ENCODE results near the gene TPSD1. TPM values are rescaled to one million over a fixed set of nuclear protein-coding genes. Genes with fewer than 3 reads are reported as not detected.
"Not testable (repeated sequence)": the region's sequence is repeated elsewhere in the genome, so short reads cannot be mapped to it uniquely, and the experiment has no call there.

TPSD1 gene
- polyA plus RNA-seq, 1 experiment, result not detected

DNA sequence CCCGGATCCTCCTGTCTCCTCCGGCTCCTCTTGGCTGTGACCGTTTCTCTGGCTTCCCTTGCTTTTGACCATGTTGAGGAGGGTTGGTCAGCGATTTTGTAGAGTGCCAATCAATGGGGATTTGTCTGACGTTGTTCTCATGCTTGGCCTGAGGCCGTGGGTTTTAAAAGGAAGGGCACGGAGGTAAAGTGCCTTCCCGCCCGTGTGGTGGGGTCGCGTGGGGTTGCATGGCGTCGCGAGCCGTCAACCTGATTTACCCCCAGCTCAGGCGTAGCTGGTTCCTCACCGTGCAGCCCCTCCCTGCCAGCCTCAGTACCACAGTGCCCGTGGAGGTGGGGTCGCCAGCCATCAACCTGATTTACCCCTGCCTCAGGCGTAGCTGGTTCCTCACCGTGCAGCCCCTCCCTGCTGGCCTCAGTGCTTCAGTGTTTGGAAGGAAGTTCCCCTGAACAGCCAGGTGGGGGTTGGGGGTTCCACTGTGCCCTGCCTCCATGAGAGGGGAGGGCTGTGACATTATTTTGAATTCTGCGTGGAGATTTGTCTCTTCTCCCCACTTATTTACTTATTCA, 10.3 kb upstream of the TPSD1 start:
- CTCF ChIA-PET, result interaction anchor here (0.8 kb wide), 1 partner anchor 26 kb away, joined by 3 read pairs; no protein-coding TSS in a partner anchor
- no peaks in the 10 kb centered on the region for H3K27me3 ChIP-seq (ENCODE audit: control insufficient read depth, insufficient read depth, low read length)
- TF ChIP-seq, protein P1, sequence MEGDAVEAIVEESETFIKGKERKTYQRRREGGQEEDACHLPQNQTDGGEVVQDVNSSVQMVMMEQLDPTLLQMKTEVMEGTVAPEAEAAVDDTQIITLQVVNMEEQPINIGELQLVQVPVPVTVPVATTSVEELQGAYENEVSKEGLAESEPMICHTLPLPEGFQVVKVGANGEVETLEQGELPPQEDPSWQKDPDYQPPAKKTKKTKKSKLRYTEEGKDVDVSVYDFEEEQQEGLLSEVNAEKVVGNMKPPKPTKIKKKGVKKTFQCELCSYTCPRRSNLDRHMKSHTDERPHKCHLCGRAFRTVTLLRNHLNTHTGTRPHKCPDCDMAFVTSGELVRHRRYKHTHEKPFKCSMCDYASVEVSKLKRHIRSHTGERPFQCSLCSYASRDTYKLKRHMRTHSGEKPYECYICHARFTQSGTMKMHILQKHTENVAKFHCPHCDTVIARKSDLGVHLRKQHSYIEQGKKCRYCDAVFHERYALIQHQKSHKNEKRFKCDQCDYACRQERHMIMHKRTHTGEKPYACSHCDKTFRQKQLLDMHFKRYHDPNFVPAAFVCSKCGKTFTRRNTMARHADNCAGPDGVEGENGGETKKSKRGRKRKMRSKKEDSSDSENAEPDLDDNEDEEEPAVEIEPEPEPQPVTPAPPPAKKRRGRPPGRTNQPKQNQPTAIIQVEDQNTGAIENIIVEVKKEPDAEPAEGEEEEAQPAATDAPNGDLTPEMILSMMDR (IDR thresholded peaks at IDR 0.05; ENCODE audit: insufficient read depth, low read depth, low read length), result no peak
- DNase-seq (ENCODE audit: low read depth), result no peak
- POLR2A ChIA-PET, result no interaction called here
- no peaks in the 10 kb centered on the region for H3K36me3 ChIP-seq (ENCODE audit: control insufficient read depth, insufficient read depth, low read length)
- no peak overlapping the region for H3K4me3 ChIP-seq (ENCODE audit: low read depth, low read length)

DNA sequence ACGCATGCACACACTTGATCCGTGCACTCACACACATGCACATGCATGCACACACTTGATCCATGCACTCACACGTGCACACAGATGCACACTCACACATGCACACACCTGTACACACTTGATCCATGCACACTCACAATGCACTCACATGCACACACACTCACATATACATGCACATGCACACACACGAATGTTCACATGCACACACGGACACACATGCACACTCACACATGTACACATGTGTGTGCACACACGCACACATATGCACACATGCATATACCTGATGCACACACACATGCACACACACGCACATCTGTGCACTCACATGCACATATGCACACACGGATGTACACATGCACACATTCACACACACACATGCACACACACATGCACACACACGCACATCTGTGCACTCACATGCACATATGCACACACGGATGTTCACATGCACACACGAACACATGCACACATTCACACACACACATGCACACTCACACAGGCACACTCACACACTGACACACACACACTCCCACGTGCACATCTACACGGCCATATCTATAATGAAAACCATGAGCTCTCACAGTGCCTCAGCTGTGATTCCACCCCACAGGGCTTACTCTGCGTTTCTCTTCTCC, 7.8 kb upstream of the TPSD1 start:
- CTCF ChIA-PET, result not testable (repeated sequence)

DNA sequence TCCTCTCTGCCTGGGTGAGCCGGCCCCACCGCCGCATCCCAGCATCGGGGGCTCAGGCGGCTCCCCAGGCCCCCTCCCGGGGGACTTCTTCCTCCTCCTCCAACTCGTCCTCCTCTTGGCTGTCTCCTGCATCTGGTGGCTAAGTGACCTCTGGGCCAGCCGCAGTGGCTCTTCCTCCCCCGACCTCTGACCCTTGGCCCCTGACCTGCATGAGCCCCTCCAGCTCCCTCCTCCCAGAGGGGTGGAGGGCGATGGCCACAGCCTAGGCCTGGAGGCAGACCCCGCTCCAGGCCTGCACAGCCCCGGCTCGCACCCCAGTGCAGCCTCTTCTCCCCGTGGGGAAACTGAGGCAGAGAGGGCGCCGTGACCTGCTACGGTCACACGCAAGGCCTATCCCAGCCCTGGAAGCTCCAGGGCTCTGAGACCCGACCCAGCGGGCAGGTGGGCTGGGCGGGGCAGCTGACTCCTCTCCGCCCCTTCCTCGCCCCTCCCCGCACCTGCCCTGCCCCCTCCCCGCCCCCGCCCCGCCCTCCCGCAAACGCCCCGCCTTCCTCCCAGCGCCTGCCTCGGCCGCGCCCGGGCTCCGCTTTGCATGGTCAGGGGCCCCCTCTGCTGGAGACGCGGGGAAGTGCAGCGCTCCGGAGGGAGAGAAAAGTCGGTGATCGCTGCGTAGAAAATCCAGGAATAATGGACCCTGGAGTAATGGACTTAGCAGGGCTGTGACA, 6.7 kb upstream of the TPSD1 start:
- POLR2A ChIA-PET; H3K36me3 ChIP-seq (ENCODE audit: control insufficient read depth, insufficient read depth, low read length); DNase-seq (ENCODE audit: low read depth); H3K4me3 ChIP-seq (ENCODE audit: low read depth, low read length); CTCF ChIA-PET; H3K27me3 ChIP-seq (ENCODE audit: control insufficient read depth, insufficient read depth, low read length): not testable (repeated sequence)

More for the DNA sequence above, 7.8 kb upstream of the TPSD1 start:
- H3K27me3 ChIP-seq (ENCODE audit: control insufficient read depth, insufficient read depth, low read length); DNase-seq (ENCODE audit: low read depth); H3K4me3 ChIP-seq (ENCODE audit: low read depth, low read length); H3K36me3 ChIP-seq (ENCODE audit: control insufficient read depth, insufficient read depth, low read length); POLR2A ChIA-PET: not testable (repeated sequence)

DNA sequence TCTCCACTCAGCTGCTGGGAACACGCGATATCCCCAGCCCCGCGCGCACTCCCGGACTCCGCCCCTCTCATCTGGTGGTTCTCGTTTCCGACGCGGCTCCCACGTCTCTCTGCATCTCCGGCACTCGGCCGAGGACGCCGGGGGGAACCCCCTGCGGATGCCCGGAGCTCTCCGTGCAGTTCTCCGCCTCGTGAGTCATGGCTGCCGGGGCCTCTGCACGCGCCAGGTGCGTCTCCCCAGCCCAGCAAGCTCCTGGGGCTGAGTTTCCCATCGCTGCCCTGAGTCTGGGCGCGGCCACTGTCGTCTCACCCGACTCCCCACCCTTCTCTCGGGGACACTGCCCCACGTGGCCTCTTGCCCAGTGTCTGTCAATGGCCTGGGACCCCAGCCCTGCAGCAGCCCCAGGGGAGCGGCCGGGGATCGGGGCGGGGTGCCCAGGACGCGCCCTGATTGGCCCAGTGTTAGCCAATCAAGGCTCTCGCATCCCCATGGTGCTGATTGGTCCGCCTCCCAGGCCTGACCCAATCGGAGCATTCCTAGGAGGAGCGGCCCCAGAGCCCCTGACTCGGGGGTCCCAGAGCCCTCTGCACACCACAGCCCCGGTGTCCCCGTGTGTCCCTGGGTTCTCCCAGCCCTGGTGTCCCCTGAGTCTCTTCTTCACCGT, 2.0 kb upstream of the TPSD1 start:
- H3K4me3 ChIP-seq (ENCODE audit: low read depth, low read length); H3K27me3 ChIP-seq (ENCODE audit: control insufficient read depth, insufficient read depth, low read length); CTCF ChIA-PET; POLR2A ChIA-PET; DNase-seq (ENCODE audit: low read depth); H3K36me3 ChIP-seq (ENCODE audit: control insufficient read depth, insufficient read depth, low read length): not testable (repeated sequence)

DNA sequence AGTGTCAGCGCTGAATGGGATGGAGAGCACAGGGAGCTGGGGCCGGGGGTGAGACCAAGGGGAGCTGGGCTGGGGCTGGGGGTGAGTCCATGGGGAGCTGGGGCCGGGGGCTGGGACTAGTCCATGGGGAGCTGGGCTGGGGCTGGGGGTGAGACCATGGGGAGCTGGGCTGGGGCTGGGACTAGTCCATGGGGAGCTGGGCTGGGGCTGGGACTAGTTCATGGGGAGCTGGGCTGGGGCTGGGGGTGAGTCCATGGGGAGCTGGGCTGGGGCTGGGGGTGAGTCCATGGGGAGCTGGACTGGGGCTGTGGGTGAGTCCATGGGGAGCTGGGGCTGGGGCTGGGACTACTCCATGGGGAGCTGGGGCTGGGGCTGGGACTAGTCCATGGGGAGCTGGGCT, 1.0 kb upstream of the TPSD1 start:
- POLR2A ChIA-PET; H3K4me3 ChIP-seq (ENCODE audit: low read depth, low read length); CTCF ChIA-PET: not testable (repeated sequence)

DNA sequence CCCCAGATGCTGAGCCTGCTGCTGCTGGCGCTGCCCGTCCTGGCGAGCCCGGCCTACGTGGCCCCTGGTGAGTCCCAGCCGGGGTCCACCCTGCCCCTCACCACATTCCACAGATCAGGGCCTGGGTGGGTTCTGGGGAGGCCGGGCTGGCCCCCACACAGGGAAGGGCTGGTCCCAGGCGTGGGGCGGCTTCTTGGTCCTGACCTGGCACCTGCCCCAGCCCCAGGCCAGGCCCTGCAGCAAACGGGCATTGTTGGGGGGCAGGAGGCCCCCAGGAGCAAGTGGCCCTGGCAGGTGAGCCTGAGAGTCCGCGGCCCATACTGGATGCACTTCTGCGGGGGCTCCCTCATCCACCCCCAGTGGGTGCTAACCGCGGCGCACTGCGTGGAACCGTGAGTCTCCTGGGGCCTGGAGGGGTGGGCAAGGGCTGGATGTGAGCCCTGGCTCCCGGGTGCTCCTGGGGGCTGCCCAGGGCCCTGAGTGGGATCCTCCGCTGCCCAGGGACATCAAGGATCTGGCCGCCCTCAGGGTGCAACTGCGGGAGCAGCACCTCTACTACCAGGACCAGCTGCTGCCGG, 516 bp downstream of the TPSD1 start:
- DNase-seq (ENCODE audit: low read depth); CTCF ChIA-PET; POLR2A ChIA-PET; H3K36me3 ChIP-seq (ENCODE audit: control insufficient read depth, insufficient read depth, low read length); H3K4me3 ChIP-seq (ENCODE audit: low read depth, low read length): not testable (repeated sequence)
- peaks cover 17% of the 10 kb centered on the region for H3K27me3 ChIP-seq (ENCODE audit: control insufficient read depth, insufficient read depth, low read length)

More for the DNA sequence above, 1.0 kb upstream of the TPSD1 start:
- not testable (repeated sequence) for H3K27me3 ChIP-seq (ENCODE audit: control insufficient read depth, insufficient read depth, low read length); DNase-seq (ENCODE audit: low read depth); H3K36me3 ChIP-seq (ENCODE audit: control insufficient read depth, insufficient read depth, low read length)

DNA sequence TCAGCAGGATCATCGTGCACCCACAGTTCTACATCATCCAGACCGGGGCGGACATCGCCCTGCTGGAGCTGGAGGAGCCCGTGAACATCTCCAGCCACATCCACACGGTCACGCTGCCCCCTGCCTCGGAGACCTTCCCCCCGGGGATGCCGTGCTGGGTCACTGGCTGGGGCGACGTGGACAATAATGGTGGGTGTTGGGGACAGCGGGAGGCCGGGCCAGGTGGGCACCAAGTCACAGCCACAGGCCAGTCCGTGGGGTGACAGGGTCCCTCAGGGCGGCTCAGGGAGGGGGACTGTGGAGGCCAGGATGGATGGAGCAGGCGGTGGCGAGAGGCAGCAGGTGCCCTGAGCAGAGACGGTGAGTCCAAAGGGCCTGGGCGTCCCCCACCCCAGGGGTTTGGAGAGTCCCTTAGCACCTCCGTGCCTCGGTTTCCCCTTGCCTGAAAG, 1.0 kb downstream of the TPSD1 start:
- POLR2A ChIA-PET, result no interaction called here
- TF ChIP-seq, protein P1 (IDR thresholded peaks at IDR 0.05; ENCODE audit: insufficient read depth, low read depth, low read length), result no peak

More for the DNA sequence above, 1.0 kb downstream of the TPSD1 start:
- CTCF ChIA-PET, result no interaction called here
- Histone ChIP-seq H3K4me3 (ENCODE audit: low read depth, low read length) (no peak overlapping the region), H3K27me3 (ENCODE audit: control insufficient read depth, insufficient read depth, low read length) (peaks cover 22% of the 10 kb centered on the region), H3K36me3 (ENCODE audit: control insufficient read depth, insufficient read depth, low read length) (no peaks in the 10 kb centered on the region)
- no peak for DNase-seq (ENCODE audit: low read depth)
